Motor neuron (in vitro differentiated cells): ENCODE data around the gene DOCK6. TPM values are rescaled to one million over a fixed set of nuclear protein-coding genes. Genes with fewer than 3 reads are reported as not detected.

Experiments used
- ATAC-seq, 8 experiments: fragments of 200-7000 bp; cut with Tn5 transposase; replicated peaks in 6 of 8; 2 replicates each; pipeline ENCODE4 v1.8.0; 2021; ENCODE audit warnings: mild to moderate bottlenecking in 8 of 8, moderate library complexity in 8 of 8
- H3K27ac ChIP-seq, 2 donors: fragments of 250-450 bp; sonication (Bioruptor Pico); 2 replicates each; pipeline ENCODE4 v1.9.0; 2021; ENCODE audit warnings: antibody characterized with exemption in 2 of 2, mild to moderate bottlenecking in 2 of 2, moderate library complexity in 1 of 2
- H3K4me1 ChIP-seq, 2 donors: fragments of 250-450 bp; sonication (Bioruptor Pico); replicated peaks in 1 of 2; 2 replicates each; pipeline ENCODE4 v1.6.1; 2021; ENCODE audit warnings: antibody characterized with exemption in 2 of 2, mild to moderate bottlenecking in 2 of 2, moderate library complexity in 1 of 2
- H3K4me3 ChIP-seq, 5 donors: fragments of 250-450 bp; sonication (Bioruptor Pico); 2 replicates each; pipeline ENCODE4 v1.9.0; 2021; ENCODE audit warnings: antibody characterized with exemption in 5 of 5, mild to moderate bottlenecking in 5 of 5, moderate library complexity in 4 of 5
- WGBS, 10 experiments: fragments of 450-650 bp; shearing (Covaris generic); methylation state at CpG; one replicate each; pipeline ENCODE4 v1.0.0; 2022; 5-methylcytosine and 5-hydroxymethylcytosine counted together
- in situ Hi-C, 9 experiments: fragments of 400-800 bp; cut with MboI; loops; one replicate each; pipeline ENCODE4 v1.15.0; 2021; ENCODE audit warnings: low sequenced_read_pairs in 9 of 9, low pct_unique_long_range_greater_than_20kb in 2 of 9; ENCODE audit not compliant: unreplicated experiment in 9 of 9
- total RNA-seq, 8 experiments: library from RNA; unstranded; fragments of 300-600 nt; gene quantifications; 2 replicates each; pipeline versions ENCODE4 v1.2.3 to v1.2.4, GENCODE V29; 2022

The DOCK6 gene
- total RNA-seq, 8 experiments from 2014 or later, result 5.4 to 60.0 (median 14.7) TPM

DNA sequence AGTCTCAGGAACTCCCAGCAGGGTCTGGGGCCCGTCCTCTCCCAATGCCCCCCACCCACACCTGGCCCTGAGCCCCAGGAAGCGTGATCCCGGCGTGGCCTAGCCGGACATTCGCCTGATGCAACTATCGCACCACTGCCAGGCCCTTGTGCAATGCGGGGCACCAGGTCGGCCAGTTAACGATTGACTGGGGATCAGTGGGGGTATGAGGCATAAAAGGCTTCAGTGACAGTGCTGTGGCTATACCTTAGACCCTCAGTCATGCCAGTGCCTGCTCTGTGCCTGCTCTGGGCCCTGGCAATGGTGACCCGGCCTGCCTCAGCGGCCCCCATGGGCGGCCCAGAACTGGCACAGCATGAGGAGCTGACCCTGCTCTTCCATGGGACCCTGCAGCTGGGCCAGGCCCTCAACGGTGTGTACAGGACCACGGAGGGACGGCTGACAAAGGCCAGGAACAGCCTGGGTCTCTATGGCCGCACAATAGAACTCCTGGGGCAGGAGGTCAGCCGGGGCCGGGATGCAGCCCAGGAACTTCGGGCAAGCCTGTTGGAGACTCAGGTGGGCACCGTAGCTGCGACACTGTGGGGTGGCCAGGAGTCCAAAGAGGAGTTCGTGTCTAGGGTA is 22.8 kb downstream of the DOCK6 start, which contains the start of gene ANGPTL8:
ANGPTL8 (plus strand) TSS at position 243 of the 624 bp plus-strand sequence; CDS start at position 262, 19 bp downstream.
- Histone ChIP-seq H3K4me3 (no peak within 1 kb of the TSS), H3K27ac (no peak within 1 kb of the TSS), H3K4me1 (peaks cover 8 to 26% of the 10 kb centered on the region in 2 donors)
- ATAC-seq, result no peak
- WGBS, 10 experiments, result 83 to 93% (median 90%) methylated on average over 2 to 8 of the region's 23 CpGs; no CpG with 5 or more reads in 5 of the 10 experiments
- in situ Hi-C loops, result no loop called here

- H3K27ac ChIP-seq, result no peak overlapping the region
- no peak for ATAC-seq
- 89 to 100% (median 96%) methylated on average over 1 to 5 of the region's 6 CpGs; no CpG with 5 or more reads in 1 of the 10 experiments for WGBS, 10 experiments
- in situ Hi-C loops, result no loop called here
- H3K4me1 ChIP-seq, result peaks cover 8 to 26% of the 10 kb centered on the region in 2 donors
- no peak overlapping the region for H3K4me3 ChIP-seq
Observed at GRCh38 chr19:11238781-11239376, 23.4 kb downstream of the DOCK6 start.

DNA sequence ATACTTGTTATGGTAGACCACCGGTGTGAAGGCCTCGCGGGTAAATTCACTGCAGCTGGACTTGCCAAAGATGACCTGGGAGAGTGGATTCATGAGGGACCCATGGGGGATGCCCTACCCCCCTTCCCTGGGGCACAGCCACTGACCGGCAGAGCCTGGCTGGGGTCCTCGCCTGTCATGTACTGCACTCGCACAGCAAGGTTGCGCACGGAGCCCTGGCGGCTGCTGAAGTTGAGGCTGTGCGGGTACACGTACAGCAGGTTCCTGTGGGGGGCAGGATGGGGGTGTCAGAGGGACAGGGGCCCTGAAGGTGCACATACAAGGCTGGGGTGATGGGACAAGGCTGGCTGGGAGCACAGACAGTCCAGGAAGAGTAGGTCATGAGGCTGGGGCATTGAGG is 24.3 kb downstream of the DOCK6 start:
- ATAC-seq, result no peak
- peaks cover 8 to 20% of the 10 kb centered on the region in 2 donors for H3K4me1 ChIP-seq

DNA sequence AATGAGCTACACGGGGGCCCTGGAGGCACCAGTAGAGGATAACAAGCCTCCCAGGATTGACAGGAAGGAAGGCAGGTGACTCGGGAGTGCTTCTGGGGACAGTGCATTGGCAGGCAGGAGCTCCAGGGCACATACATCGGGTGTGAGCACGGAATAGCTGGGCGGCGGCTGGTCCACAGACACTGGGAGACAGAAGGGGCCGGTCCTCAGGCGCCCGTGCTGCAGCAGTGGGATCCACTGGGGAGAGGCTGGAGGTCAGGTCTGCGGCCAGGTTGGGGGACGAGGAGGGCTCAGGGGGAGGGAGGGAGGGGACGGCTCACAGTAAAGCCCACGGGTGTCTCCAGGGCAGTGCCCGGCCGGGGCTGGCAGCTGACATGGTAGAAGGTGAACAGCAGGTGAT is 25.0 kb downstream of the DOCK6 start:
- H3K4me1 ChIP-seq, result peaks cover 8 to 12% of the 10 kb centered on the region in 2 donors
- 29 to 88% (median 55%) methylated on average over 1 of the region's 15 CpGs; no CpG with 5 or more reads in 6 of the 10 experiments for WGBS, 10 experiments
- H3K4me3 ChIP-seq, result no peak overlapping the region
- in situ Hi-C loops, result no loop called here
- H3K27ac ChIP-seq, result no peak overlapping the region
- ATAC-seq, result peak in 1 of 8 experiments; percentile 13

More for the DNA sequence above, 24.3 kb downstream of the DOCK6 start:
- Histone ChIP-seq H3K4me3 (no peak overlapping the region), H3K27ac (no peak overlapping the region)
- 100% methylated on average over 1 of the region's 11 CpGs; no CpG with 5 or more reads in 9 of the 10 experiments for WGBS, 10 experiments
- in situ Hi-C loops, result no loop called here

DNA sequence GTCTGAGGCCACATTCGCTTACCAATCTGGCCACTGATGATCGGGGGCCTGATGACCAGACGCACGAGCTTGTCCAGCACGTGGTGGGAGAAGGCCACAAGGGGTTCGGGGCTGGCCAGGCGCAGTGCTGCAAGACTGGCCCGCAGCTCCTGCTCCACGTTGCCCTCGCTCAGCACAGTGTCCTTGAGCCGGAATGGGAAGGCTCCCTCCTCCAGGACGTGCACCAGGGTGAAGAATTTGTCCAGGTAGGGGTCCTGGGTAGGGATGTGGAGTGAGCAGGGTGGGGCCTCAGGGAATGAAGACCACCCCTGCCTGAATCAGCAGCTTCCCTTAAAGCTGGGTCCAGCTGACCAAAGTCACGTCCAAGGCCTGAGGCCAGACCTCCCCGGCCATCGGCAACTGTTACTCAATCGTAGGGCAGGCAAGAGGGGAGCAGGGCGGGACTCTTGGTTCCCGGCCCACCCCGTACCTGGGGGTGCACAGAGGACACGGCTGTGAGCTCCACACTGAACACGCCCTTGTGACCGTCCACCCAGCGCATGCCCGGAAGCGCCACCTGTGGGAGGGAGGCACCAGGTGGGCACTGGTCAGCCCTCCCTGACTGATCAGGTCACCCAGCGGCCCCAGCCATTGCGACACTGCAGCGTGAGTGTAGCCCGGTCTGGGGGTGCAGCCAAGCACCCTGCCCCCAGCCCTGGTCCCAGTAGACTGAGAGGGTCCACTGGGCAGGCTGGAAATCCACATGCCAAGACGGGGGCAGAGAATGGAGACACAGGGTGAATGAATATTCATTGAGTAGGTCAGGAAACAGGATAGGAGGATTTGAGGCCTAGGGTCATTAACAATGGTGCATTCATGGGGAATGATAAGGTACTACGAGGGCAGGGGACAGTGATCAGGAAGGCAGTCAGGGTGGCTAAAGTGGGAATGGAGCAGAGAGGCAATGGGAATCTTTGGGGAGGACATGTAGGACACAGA is 25.7 kb downstream of the DOCK6 start:
- in situ Hi-C loops, result no loop called here
- ATAC-seq, result peak in 2 of 8 experiments; percentile 6 to 33
- no peak overlapping the region for H3K27ac ChIP-seq
- WGBS, 10 experiments, result 45 to 95% (median 68%) methylated on average over 1 to 4 of the region's 31 CpGs; no CpG with 5 or more reads in 4 of the 10 experiments
- H3K4me1 ChIP-seq, result peaks cover under 1 to 5% of the 10 kb centered on the region in 2 donors
- no peak overlapping the region for H3K4me3 ChIP-seq

- no peak for ATAC-seq
- in situ Hi-C loops, result no loop called here
- Histone ChIP-seq H3K4me3 (no peak overlapping the region), H3K27ac (no peak overlapping the region), H3K4me1 (no peaks in the 10 kb centered on the region)
- WGBS, 10 experiments, result 55 to 100% (median 100%) methylated on average over 1 to 5 of the region's 5 CpGs
Observed at GRCh38 chr19:11234486-11235075, 27.7 kb downstream of the DOCK6 start.

DNA sequence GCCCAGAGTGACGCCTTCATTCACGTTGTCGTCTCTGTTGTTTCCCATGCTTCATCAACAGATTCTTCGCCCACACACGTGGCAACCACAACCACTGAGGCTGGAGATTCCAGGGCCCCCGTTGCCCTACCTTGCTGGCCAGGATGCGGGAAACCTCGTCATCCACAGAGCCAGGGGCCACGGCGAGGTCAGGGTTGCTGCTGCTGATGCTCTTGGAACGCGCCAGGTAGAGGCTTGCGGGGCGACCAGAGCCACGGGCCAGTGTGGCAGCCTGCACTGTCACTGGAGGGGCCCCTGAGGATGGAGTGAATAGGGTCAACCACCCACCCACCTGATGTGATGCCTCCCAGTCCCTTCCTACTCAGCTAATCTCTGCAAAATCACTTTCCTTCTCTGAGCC is 29.3 kb downstream of the DOCK6 start:
- in situ Hi-C loops, result no loop called here
- Histone ChIP-seq H3K27ac (no peak overlapping the region), H3K4me3 (no peak overlapping the region), H3K4me1 (no peaks in the 10 kb centered on the region)
- WGBS, 10 experiments, result 100% methylated on average over 2 of the region's 15 CpGs; no CpG with 5 or more reads in 9 of the 10 experiments
- no peak for ATAC-seq

DNA sequence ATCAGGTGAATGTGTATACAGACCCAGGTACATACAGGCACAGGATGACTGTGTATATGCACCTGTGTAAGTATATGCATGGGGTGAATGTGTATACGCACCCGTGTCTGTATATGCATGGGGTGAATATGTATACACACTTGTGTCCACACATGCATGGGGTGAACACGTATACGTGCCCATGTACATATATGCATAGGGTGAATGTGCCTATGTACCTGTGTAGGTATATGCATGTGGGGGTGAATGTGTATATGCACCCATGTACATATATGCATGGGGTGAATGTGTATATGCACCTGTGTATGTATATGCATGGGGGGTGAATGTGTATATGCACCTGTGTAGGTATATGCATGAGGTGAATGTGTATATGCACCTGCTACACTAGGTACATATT is 29.8 kb downstream of the DOCK6 start:
- ATAC-seq, result peak in 4 of 8 experiments; percentile 7 to 26 (median 22)
- WGBS, 10 experiments, result 80 to 100% (median 90%) methylated on average over 1 to 4 of the region's 4 CpGs; no CpG with 5 or more reads in 4 of the 10 experiments
- in situ Hi-C loops, result no loop called here
- no peaks in the 10 kb centered on the region for H3K4me1 ChIP-seq
- H3K27ac ChIP-seq, result no peak overlapping the region
- no peak overlapping the region for H3K4me3 ChIP-seq

DNA sequence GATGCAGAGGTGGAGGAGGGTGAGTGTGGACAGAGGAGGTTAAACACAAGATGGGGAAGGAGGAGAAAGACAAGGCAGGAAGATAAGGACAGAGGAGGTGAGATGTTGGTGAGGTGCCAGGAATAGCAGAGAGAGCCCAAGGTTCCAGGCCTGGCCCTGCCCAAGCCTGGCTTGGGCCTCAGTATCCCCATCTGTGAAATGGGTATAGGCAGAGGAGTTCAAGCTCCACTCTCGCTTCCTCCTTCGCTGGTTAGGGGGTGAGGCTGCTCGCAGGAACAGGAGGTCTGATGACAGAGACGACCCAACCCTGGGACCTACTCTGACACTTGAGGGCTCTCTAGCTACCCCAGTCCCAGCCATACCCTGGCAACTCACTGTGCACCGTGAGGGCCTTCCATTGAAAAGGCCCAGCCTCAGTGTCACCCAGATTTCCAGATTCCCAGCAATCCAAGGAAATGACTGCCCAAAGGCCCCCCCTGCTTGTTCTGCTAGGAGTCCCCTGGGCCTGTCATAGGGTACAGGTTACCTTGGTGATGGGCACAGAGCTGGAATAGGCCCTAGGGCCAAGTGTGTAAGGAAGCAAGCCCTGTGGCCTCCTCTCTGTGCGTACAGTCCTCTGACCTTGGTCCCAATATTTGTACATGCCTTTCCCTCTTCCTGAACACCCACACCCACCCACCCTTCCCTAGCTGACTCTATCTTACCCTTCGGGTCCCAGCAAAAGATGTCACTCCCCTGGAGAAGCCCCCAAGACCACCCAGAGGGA is 31.5 kb downstream of the DOCK6 start:
- WGBS, 10 experiments, result 73 to 87% (median 78%) methylated on average over 3 to 4 of the region's 7 CpGs; no CpG with 5 or more reads in 7 of the 10 experiments
- no peak for ATAC-seq
- in situ Hi-C loops, result no loop called here
- H3K4me3 ChIP-seq, result no peak overlapping the region
- no peak overlapping the region for H3K27ac ChIP-seq
- H3K4me1 ChIP-seq, result no peaks in the 10 kb centered on the region

GRCh38 chr19:11227195-11227886 is 35.0 kb downstream of the DOCK6 start:
- peak in 6 of 8 experiments; percentile 18 to 69 (median 30) for ATAC-seq

DNA sequence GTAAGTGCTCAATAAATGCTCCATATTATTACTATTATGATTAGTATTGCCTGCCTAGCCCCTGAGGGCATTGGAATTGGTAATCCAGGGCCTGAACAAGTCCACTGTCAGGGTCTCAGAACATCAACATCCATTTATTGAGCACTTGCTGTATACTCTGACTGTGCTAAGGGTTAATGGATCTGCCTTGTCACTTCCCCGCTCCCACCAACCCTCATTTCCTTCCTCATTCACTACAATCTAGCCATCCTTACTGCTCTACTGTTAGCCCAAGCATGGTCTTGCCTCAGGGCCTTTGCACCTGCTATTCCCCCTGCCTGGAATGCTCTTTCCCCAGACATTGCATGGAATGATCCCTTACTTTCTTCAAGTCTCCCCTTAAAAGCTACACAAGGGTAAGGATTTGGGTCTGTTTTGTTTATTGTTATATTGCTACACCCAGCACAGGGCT is 35.6 kb downstream of the DOCK6 start:
- no peak overlapping the region for H3K4me3 ChIP-seq
- no peak for ATAC-seq
- 63 to 100% (median 87%) methylated on average over 1 of the region's 1 CpG; no CpG with 5 or more reads in 6 of the 10 experiments for WGBS, 10 experiments
- no peak overlapping the region for H3K27ac ChIP-seq
- no peaks in the 10 kb centered on the region for H3K4me1 ChIP-seq
- in situ Hi-C loops, result no loop called here

More at GRCh38 chr19:11227195-11227886, 35.0 kb downstream of the DOCK6 start:
- no peak overlapping the region for H3K4me3 ChIP-seq
- 40 to 95% (median 87%) methylated on average over 2 to 7 of the region's 14 CpGs; no CpG with 5 or more reads in 6 of the 10 experiments for WGBS, 10 experiments
- H3K27ac ChIP-seq, result no peak overlapping the region
- in situ Hi-C loops, result no loop called here
- H3K4me1 ChIP-seq, result no peaks in the 10 kb centered on the region
